ENCODE measurements around the gene CYTH1. TPM values are rescaled to one million over a fixed set of nuclear protein-coding genes. Genes with fewer than 3 reads are reported as not detected.

CYTH1 gene
- total RNA-seq, 1 experiment from 2014 or later = 9.7 TPM

DNA sequence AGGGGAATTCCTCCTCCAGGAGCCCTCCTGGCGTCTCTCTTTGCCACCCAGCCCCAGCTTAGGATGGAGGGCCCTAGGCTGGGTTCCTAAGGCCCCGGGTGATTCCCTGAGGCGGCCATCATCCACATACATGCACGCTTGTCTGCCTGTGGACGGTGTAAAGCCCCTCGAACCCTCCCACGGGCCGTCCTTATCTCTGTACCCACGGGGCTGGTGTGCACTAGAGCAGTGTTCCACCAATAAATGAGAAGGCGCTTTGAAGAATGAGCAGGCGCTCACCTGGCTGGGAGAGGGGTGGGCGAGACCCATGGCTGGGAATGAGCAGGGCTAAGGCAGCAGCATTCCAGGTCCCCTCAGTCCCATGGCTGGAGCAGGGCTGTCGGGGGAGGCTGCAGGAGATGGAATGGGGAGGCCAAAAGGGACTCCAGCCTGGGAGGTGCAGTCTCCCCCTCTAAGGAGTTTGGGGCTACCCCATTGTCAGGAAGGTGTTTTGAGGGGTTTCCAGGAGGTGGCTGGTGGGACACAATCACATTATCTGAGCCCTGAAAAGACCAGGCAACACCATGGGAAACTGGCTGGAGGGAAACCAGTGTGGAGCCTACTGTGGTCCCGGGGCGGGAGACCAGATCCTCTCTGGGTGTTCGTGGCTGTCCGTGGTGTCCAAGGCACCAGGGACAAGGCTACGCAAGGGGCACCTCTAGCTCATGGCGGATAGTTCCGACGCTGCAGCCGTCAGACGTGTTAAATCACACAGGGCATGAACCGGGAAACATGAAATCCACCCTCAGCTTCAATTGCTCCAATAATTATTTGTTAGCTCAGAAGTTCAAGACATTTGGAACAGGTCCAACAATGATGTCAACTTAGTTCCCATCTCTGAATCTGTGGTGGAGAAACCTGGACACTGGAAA, 117.3 kb downstream of the CYTH1 start:
- Histone ChIP-seq H2BK12ac (ENCODE audit: insufficient read length, low read depth, low read length) (no peak overlapping the region), H3K79me2 (ENCODE audit: insufficient read depth, low read length) (no peaks in the 10 kb centered on the region), H4K91ac (ENCODE audit: insufficient read length, low read depth, low read length) (no peak overlapping the region), H3K18ac (ENCODE audit: insufficient read length, low read depth, low read length) (no peak overlapping the region), H3K9ac (ENCODE audit: extremely low read depth, insufficient read length, low read length) (no peak overlapping the region), H3K23me2 (ENCODE audit: insufficient read length, low read depth, low read length, poor library complexity, severe bottlenecking) (no peaks in the 10 kb centered on the region), H2AK5ac (ENCODE audit: insufficient read length, low read length) (no peak overlapping the region), H4K5ac (ENCODE audit: insufficient read length, low read depth, low read length) (no peak overlapping the region), H3K27me3 (ENCODE audit: insufficient read depth, low read length) (no peaks in the 10 kb centered on the region), H3K79me1 (ENCODE audit: insufficient read depth, low read depth, low read length, poor library complexity, severe bottlenecking) (no peaks in the 10 kb centered on the region), H4K8ac (replicated peaks; ENCODE audit: insufficient read length, low read depth, low read length) (no peak overlapping the region), H2BK120ac (ENCODE audit: low read depth, low read length, poor library complexity, severe bottlenecking) (no peak overlapping the region), H2BK5ac (ENCODE audit: insufficient read length, low read length) (no peak overlapping the region), H2BK20ac (ENCODE audit: low read depth, low read length, poor library complexity, severe bottlenecking) (no peak overlapping the region), H2BK15ac (ENCODE audit: low read depth, low read length) (no peak overlapping the region), H3T11ph (ENCODE audit: low read length) (no peak overlapping the region), H2AFZ (ENCODE audit: low read length) (no peak overlapping the region), H3K23ac (ENCODE audit: insufficient read length, low read depth, low read length) (no peak overlapping the region), H3K4ac (ENCODE audit: low read depth, low read length) (no peak overlapping the region), H3K56ac (ENCODE audit: insufficient read length, low read depth, low read length) (no peak overlapping the region), H3K4me1 (ENCODE audit: insufficient read depth, low read length) (no peaks in the 10 kb centered on the region), H4K20me1 (ENCODE audit: control insufficient read depth, insufficient read depth, insufficient read length) (no peaks in the 10 kb centered on the region), H3K27ac (ENCODE audit: insufficient read length, low read depth, low read length) (no peak overlapping the region), H3K9me3 (ENCODE audit: control insufficient read depth, low read depth, low read length) (no peaks in the 10 kb centered on the region), H3K14ac (ENCODE audit: insufficient read depth, low read length) (no peak overlapping the region), H3K4me2 (ENCODE audit: insufficient read depth, insufficient read length, low read length) (no peak overlapping the region)
- H3K9me3 Mint-ChIP-seq = no peaks in the 10 kb centered on the region
- WGBS (ENCODE audit: extremely low coverage, insufficient read length, low lambda C conversion rate) = no CpG with 5 or more reads among the region's 24 CpGs
- H3K4me1 Mint-ChIP-seq = peaks cover 6 to 11% of the 10 kb centered on the region in 2 experiments; a peak in 3 of 4 replicates
- H3K27me3 Mint-ChIP-seq (ENCODE audit: low read depth) = no peaks in the 10 kb centered on the region; the same call in 1 of the 2 replicates
- no peak overlapping the region for H3K4me3 Mint-ChIP-seq
- peaks cover 0 to 2% (median 0%) of the 10 kb centered on the region in 3 experiments; a peak in 1 of 7 replicates for H3K36me3 Mint-ChIP-seq (ENCODE audit: insufficient read depth in 1 of 3, low read depth in 3 of 3)
- TF ChIP-seq CTCF (conservative IDR thresholded peaks at IDR 0.05) = no peak
- no peak for DNase-seq
- no peak overlapping the region; a peak in 1 of 7 replicates for H3K27ac Mint-ChIP-seq
